ENCODE measurements around the gene HMCES. TPM values are rescaled to one million over a fixed set of nuclear protein-coding genes. Genes with fewer than 3 reads are reported as not detected.

HMCES gene
- total and polyA plus RNA-seq, 2 of the 13 experiments (the other 11 are each of a cell fraction or from before 2014, with no cell fraction given) = 16.1 to 37.5 TPM

- TF ChIP-seq ZIK1 (CRISPR knock-in tag; IDR thresholded peaks at IDR 0.05; ENCODE audit: borderline replicate concordance, low read depth) = 0 out of 2 replicates have a peak, but pooled peaks have one; percentile 22
- TF ChIP-seq BHLHE40 (IDR thresholded peaks at IDR 0.05; ENCODE audit: low read length) = no peak
- TF ChIP-seq SP4 (CRISPR knock-in tag; IDR thresholded peaks at IDR 0.05) = peak; percentile 16; the same call in 1 of the 2 replicates
- no peak; the same call in 1 of the 2 replicates for TF ChIP-seq ZNF549 (CRISPR knock-in tag; IDR thresholded peaks at IDR 0.05)
- no peak for TF ChIP-seq SRSF9 (IDR thresholded peaks at IDR 0.05; ENCODE audit: borderline replicate concordance, insufficient read depth, low read depth, low read length, poor library complexity, severe bottlenecking)
- TF ChIP-seq, protein P1, sequence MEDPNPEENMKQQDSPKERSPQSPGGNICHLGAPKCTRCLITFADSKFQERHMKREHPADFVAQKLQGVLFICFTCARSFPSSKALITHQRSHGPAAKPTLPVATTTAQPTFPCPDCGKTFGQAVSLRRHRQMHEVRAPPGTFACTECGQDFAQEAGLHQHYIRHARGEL (CRISPR knock-in tag; IDR thresholded peaks at IDR 0.05) = no peak
- TF ChIP-seq, protein P2, sequence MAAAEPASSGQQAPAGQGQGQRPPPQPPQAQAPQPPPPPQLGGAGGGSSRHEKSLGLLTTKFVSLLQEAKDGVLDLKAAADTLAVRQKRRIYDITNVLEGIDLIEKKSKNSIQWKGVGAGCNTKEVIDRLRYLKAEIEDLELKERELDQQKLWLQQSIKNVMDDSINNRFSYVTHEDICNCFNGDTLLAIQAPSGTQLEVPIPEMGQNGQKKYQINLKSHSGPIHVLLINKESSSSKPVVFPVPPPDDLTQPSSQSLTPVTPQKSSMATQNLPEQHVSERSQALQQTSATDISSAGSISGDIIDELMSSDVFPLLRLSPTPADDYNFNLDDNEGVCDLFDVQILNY (CRISPR knock-in tag; conservative IDR thresholded peaks at IDR 0.05) = peak; percentile 42; the same call in 1 of the 2 replicates
- TF ChIP-seq, protein P3, sequence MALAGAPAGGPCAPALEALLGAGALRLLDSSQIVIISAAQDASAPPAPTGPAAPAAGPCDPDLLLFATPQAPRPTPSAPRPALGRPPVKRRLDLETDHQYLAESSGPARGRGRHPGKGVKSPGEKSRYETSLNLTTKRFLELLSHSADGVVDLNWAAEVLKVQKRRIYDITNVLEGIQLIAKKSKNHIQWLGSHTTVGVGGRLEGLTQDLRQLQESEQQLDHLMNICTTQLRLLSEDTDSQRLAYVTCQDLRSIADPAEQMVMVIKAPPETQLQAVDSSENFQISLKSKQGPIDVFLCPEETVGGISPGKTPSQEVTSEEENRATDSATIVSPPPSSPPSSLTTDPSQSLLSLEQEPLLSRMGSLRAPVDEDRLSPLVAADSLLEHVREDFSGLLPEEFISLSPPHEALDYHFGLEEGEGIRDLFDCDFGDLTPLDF (CRISPR knock-in tag; IDR thresholded peaks at IDR 0.05) = no peak
- no peak for TF ChIP-seq ZNF496 (CRISPR knock-in tag; IDR thresholded peaks at IDR 0.05; ENCODE audit: insufficient replicate concordance)
- no peak for TF ChIP-seq ZNF382 (CRISPR knock-in tag; IDR thresholded peaks at IDR 0.05; ENCODE audit: borderline replicate concordance)
- TF ChIP-seq ZBTB44 (CRISPR knock-in tag; IDR thresholded peaks at IDR 0.05) = no peak
- TF ChIP-seq RFX1 (IDR thresholded peaks at IDR 0.05) = no peak
- peak; percentile 58; the same call in 1 of the 2 replicates for TF ChIP-seq GTF3A (CRISPR knock-in tag; conservative IDR thresholded peaks at IDR 0.05)
- TF ChIP-seq ZNF329 (CRISPR knock-in tag; IDR thresholded peaks at IDR 0.05; ENCODE audit: low read depth) = no peak; the same call in 1 of the 2 replicates
- TF ChIP-seq PRDM10 (CRISPR knock-in tag; IDR thresholded peaks at IDR 0.05; ENCODE audit: low read depth) = no peak
- peak; percentile 65; the same call in 1 of the 2 replicates for TF ChIP-seq ZNF546 (CRISPR knock-in tag; conservative IDR thresholded peaks at IDR 0.05)
- no peak for TF ChIP-seq ATRX (CRISPR knock-in tag; IDR thresholded peaks at IDR 0.05; ENCODE audit: borderline replicate concordance)
These were observed 29.2 kb upstream of the HMCES start, which contains the start of gene COPG1 (continued) for GRCh38 chr3:129249284-129250065.
